Measurements from ENCODE around the gene FBXO7.

The FBXO7 gene

DNA sequence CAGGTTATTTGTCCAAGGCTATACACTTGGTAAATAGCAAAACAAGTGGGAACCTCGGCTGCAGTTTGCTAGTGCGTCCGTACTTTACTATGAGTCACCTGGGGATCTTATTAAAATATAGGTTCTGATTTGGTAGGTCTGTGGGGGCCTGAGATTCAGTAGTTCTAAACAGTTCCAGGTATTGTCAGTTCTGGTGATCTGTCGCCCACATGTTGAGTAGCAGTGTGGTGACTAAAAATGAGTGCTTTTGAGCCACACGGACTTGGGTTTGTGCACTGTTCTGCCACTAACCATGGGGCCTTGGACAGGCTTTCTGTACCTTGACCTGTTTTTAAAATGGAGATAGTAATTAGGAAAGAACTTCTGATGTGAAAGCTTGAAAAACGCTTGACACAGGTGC is 15.7 kb downstream of the FBXO7 start:
- no peak for DNase-seq

- DNase-seq, result no peak
Observed at GRCh38 chr22:32492111-32492510, 17.5 kb downstream of the FBXO7 start.

- no peak for DNase-seq
Observed at GRCh38 chr22:32493551-32493950, 18.9 kb downstream of the FBXO7 start.

GRCh38 chr22:32494971-32495370 is 20.4 kb downstream of the FBXO7 start:
- no peak for DNase-seq

DNA sequence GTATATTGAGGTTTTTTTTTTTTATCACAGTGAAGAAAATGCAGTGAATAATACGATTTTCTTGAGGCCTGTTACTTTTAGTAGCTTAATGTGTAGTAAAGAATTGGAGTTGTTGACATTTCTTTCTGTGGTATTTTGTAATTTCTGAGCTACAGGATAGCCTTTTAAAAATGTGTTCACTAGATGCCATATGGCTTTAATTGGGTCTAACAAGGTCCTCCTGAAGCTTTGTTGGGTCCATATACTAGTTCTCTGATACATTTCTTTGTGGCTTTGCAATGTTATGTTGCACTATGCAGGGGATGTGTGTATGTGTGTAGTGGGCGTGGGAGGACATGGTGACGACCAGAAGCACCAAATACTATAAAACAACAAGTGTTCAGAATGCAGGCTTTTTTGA is 25.1 kb downstream of the FBXO7 start:
- no peak for DNase-seq

GRCh38 chr22:32501836-32502752 is 27.5 kb downstream of the FBXO7 start:
- DNase-seq, result no peak

DNA sequence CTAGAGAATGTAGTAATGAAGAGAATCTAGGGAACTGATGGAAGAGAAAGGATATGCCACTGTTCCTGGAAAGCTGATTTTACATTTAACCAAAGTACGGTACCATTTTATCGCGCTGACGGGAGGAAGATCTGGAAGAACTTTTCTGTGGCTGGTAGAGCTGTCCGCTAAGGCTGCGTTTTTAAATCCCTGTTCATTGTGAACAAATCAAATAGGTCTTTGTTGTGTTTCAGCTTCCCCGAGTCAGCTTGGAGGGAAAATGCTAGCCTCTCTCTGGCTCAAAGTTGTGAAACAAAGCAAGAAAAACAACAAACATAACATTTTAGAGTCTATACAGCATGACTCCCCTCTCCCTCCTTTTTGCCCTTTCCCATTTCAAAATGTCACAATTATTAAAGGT is 34.4 kb downstream of the FBXO7 start:
- DNase-seq, result no peak

DNA sequence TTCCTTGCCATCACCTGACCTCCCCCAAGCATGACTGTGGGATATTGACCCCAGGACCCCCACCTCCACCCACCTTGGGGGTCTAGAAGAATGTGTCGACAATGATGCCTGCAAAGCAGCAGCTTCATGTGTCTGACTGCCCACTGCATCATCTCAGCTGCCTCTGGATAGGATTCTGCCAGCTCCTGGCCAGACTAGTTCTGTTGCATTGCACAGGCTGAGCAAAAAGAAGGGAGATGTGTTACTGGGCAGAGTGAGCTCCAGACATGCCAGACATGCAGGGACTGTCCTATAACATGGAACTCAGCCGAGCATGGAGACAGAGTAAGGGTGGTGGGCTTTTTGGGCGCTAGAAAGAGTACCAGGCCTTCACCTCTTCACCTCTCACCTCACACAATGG is 36.7 kb downstream of the FBXO7 start:
- no peak for DNase-seq

- no peak for DNase-seq
Observed at GRCh38 chr22:32511776-32512175, 37.2 kb downstream of the FBXO7 start.

- no peak for DNase-seq
Observed at GRCh38 chr22:32512267-32512982, 37.8 kb downstream of the FBXO7 start.

DNA sequence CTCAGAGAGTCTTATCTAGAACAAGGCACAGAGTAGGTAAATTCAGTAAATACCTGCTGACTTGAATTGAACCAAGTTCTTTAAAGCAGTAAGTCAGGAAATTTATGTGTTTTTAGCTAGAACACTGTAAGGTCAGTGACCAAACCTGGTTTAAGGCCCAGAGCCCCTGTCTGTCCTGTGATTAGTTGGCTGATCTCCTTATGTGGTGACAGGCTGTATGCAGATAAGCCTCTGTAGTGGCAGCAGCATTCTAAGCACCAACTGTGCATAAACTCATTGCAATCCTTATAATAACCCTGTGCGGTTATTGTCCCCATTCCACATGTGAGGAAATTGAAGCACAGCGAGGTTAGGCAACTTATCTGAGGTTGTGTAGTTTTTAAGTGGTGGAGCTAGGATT is 40.5 kb downstream of the FBXO7 start:
- no peak for DNase-seq

GRCh38 chr22:32517488-32517887 is 42.9 kb downstream of the FBXO7 start:
- no peak for DNase-seq

- no peak for DNase-seq
Observed at GRCh38 chr22:32517921-32518320, 43.3 kb downstream of the FBXO7 start.

GRCh38 chr22:32518381-32518780 is 43.8 kb downstream of the FBXO7 start:
- no peak for DNase-seq

DNA sequence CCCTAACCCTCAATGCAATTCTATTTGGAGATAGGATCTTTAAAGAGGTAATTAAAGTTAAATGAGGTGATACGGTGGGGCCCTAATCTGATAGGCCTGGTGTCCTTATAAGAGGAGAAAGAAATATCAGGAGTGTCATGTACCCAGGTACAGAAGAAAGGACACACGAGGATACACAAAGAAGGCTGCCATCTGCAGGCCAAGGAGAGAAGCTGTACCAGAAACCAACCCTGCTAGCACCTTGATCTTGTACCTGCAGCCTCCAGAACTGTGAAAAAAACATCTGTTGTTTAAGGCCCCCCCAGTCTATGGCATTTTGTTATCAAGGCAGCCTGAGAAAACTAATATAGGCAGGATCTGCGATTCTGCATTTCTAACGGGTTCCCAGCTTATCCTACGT is 44.2 kb downstream of the FBXO7 start:
- no peak for DNase-seq

DNA sequence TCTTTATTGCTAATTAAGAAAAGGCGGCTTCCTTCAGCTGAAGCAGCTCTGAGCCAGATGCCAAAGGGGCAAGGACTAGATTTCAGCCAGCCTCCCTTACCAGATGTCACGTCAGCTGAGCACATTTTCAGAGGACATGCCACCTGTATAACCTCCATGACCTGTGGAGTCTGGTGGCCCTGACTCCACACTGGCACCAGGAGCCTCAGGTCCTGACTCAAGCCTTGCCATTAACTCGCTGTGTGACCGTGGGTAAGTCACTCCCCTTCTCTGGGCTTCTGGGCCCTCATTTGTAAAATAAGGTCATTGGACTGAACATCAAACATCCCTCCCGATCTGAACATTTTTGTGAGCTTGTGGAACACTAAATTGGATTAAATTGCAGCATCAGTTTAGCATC is 46.0 kb downstream of the FBXO7 start:
- DNase-seq, result no peak

GRCh38 chr22:32522237-32522636 is 47.6 kb downstream of the FBXO7 start:
- DNase-seq, result no peak

GRCh38 chr22:32527756-32528155 is 53.1 kb downstream of the FBXO7 start:
- no peak for DNase-seq

DNA sequence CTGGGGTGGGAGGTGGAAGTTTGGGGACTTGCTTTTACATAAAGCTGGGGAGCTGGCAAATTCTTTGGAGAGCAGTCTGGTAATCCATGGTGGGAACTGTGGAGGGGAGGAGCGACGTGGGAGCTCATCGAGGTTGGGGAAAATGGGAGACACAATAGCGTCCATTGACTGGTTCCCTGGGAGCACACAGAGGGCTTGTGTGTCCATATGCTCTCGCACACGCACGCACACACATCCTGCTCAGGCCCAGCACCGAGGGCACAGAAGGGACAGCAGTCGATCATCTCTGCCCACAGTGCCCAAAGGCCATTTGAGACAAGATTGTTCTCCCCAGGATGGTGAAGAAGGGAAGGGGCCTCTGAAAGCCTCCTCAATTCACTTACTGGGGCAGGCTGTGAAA is 53.7 kb downstream of the FBXO7 start:
- DNase-seq, result no peak

DNA sequence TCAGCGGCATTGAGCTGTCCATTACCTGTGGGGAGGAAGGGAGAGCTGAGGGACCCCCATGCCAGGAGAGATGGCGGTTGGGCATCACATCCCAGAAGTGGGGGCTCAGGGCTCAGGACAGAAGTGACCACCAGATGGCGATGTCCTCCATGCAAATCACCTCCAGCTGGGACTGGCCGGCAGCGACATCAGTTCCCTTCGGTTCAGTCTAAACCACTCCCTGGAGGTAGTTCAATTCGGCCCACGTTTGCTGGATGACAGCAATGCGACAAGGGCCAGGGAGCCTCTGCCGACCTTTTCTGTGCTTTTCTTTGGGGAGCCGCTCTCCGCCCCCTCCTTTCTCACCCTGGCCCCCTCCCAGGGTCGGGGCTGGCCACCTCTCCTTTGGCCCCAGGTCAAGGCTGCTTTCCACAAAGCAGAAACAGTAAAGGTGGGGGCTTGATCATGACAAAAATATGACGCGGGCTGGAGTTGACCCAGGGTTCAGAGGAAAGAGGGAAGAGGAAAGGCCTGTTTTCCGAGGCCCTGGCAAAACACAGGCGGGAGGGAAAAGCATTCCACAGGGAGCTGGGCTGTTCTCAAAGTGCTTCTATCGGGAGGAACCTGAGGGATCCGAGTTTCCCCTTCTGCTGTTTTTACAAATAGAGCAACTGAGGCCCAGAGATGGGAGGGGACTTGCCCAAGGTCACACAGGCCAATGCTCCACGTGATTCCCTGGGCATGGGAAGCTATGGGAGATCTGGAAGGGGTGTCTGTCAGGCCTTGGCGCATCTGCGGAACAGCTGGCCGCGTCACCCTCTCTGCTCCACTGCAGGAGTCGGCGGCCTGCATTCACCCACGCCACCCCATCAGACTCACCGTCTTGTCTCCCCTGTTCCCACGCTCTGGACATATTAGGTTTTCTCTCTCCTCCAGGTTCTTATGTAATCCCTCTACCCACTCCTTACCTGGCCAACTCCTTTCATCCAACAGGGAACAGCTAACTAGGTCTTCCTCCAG is 54.7 kb downstream of the FBXO7 start:
- no peak for DNase-seq

GRCh38 chr22:32531228-32531627 is 56.6 kb downstream of the FBXO7 start:
- no peak for DNase-seq

- DNase-seq, result peak; percentile 0
Observed at GRCh38 chr22:32531931-32532819, 57.6 kb downstream of the FBXO7 start.

Data from NCI-H2081 treated with DMSO at 0.1 percent for 48 hours (cell line).